Esophagus muscularis mucosa (tissue), 3 donors: ENCODE results near the gene PLD1.

Experiments
- CTCF ChIP-seq, 3 experiments: fragments of 200-600 bp in 2 of 3; fragments of 450-650 bp in 1 of 3; sonication (generic) in 2 of 3; IDR thresholded peaks; one replicate each; pipeline ENCODE4 v1.5.1; 2017 to 2019; ENCODE audit warnings: antibody characterized with exemption in 3 of 3, mild to moderate bottlenecking in 2 of 3, moderate library complexity in 1 of 3
- POLR2A ChIP-seq: fragments of 450-650 bp; IDR thresholded peaks from one replicate; pipeline ENCODE4 v1.6.1; 2017; ENCODE audit warnings: antibody characterized with exemption, moderate library complexity, mild to moderate bottlenecking, low read depth
- POLR2AphosphoS5 ChIP-seq, 2 donors: sonication (generic); formaldehyde crosslinking; IDR thresholded peaks; one replicate each; pipeline ENCODE4 v1.6.1; 2017; ENCODE audit warnings: antibody characterized with exemption in 2 of 2

- TF ChIP-seq POLR2AphosphoS5 (IDR thresholded peaks at IDR 0.05) (no peak), POLR2A (no peak), CTCF (IDR thresholded peaks at IDR 0.05) (no peak)
Measured at GRCh38 chr3:171768986-171769385, 41.3 kb downstream of the PLD1 start.
